K562 (cell line): ENCODE data around the gene APC. TPM values are rescaled to one million over a fixed set of nuclear protein-coding genes. Genes with fewer than 3 reads are reported as not detected.

Experiments used
- BRD9 ChIP-seq: fragments of 450-650 bp; IDR thresholded peaks from 2 replicates; pipeline ENCODE4 v1.6.1; 2018; ENCODE audit warnings: low read depth; ENCODE audit not compliant: partially characterized antibody
- CHD4 ChIP-seq: fragments of 200-600 bp; sonication (generic); IDR thresholded peaks from 3 replicates; pipeline ENCODE4 v1.6.1; 2012; ENCODE audit warnings: low read depth, mild to moderate bottlenecking, mixed read lengths, low read length, inconsistent platforms; ENCODE audit not compliant: insufficient read depth, insufficient replicate concordance, poor library complexity, severe bottlenecking
- ETV1 ChIP-seq: fragments of 450-650 bp; conservative IDR thresholded peaks from 2 replicates; pipeline ENCODE4 v1.6.1; 2016; ENCODE audit warnings: missing genetic modification characterization, control low read depth, low read depth, missing compliant biosample characterization
- HDAC1 ChIP-seq, 2 experiments: fragments of 450-650 bp; IDR thresholded peaks; 2 replicates each; pipeline ENCODE4 v1.6.1; 2016 to 2017; ENCODE audit warnings: inconsistent platforms in 1 of 2, mild to moderate bottlenecking in 1 of 2, moderate library complexity in 1 of 2
- HDAC3 ChIP-seq: fragments of 450-650 bp; IDR thresholded peaks from 2 replicates; pipeline ENCODE4 v1.6.1; 2018; ENCODE audit warnings: borderline replicate concordance, mild to moderate bottlenecking, moderate library complexity; ENCODE audit not compliant: partially characterized antibody
- HEY1 ChIP-seq: fragments of 250-450 bp; sonication (Bioruptor Pico); IDR thresholded peaks from 2 replicates; pipeline ENCODE4 v1.5.0; 2020; ENCODE audit warnings: mild to moderate bottlenecking, moderate library complexity, borderline replicate concordance
- JUND ChIP-seq, 2 experiments: IDR thresholded peaks; 2 replicates in 1 of 2; 3 replicates in 1 of 2; pipeline ENCODE4 v1.6.1; 2011; ENCODE audit warnings: borderline replicate concordance in 2 of 2, low read depth in 2 of 2, low read length in 2 of 2, improper control_type of control experiment in 1 of 2, missing biosample characterization in 1 of 2, missing genetic modification characterization in 1 of 2, missing genetic modification reagents in 1 of 2
- KDM2B ChIP-seq: fragments of 250-450 bp; sonication (Bioruptor Pico); IDR thresholded peaks from 2 replicates; pipeline ENCODE4 v1.8.0; 2021; ENCODE audit warnings: mild to moderate bottlenecking, moderate library complexity
- POU5F1 ChIP-seq: fragments of 150-350 bp; IDR thresholded peaks from 2 replicates; pipeline ENCODE4 v1.6.1; 2014; ENCODE audit warnings: borderline replicate concordance, low read length, low read depth, mild to moderate bottlenecking; ENCODE audit not compliant: partially characterized antibody
- PRMT5 ChIP-seq: sonication (generic); formaldehyde crosslinking; IDR thresholded peaks from 2 replicates; pipeline ENCODE4 v1.5.0; 2020; ENCODE audit warnings: missing genetic modification reagents
- RAD21 ChIP-seq, 2 experiments: fragments of 250-450 bp in 1 of 2; fragments of 450-650 bp in 1 of 2; sonication (Bioruptor Pico) in 1 of 2; formaldehyde crosslinking in 1 of 2; IDR thresholded peaks in 1 of 2; conservative IDR thresholded peaks in 1 of 2; 2 replicates each; pipeline versions ENCODE4 v1.4.0 to v1.8.0; 2020 to 2022; ENCODE audit warnings: mild to moderate bottlenecking in 2 of 2, moderate library complexity in 1 of 2
- SREBF2 ChIP-seq: sonication (generic); formaldehyde crosslinking; IDR thresholded peaks from 2 replicates; pipeline ENCODE4 v1.4.0; 2020; ENCODE audit warnings: mild to moderate bottlenecking, missing genetic modification reagents
- ZNF316 ChIP-seq: fragments of 450-650 bp; IDR thresholded peaks from 2 replicates; pipeline ENCODE4 v1.6.1; 2016
- polyA plus RNA-seq, 8 experiments: library from polyadenylated mRNA; depleted of rRNA in 4 of 8; stranded (reverse) in 5 of 8; unstranded in 3 of 8; fragments of >200 nt; fragmentation: Nextera tagmentation in 2 of 8; fragmentation: Illumina TruSeq in 1 of 8; extraction: Ambion mirVana in 2 of 8; extraction: Trizol in 1 of 8; gene quantifications; 2 replicates each; pipeline versions ENCODE4 v1.2.1 to v1.2.3, GENCODE V29; 2011 to 2014; ENCODE audit warnings: inconsistent platforms in 1 of 8, missing spikeins in 1 of 8
- total RNA-seq, 7 experiments: library from RNA; depleted of rRNA in 6 of 7; stranded (reverse); fragments of >200 nt in 6 of 7; fragmentation: Illumina TruSeq in 2 of 7; extraction: Trizol in 2 of 7; gene quantifications; 2 replicates each; pipeline versions ENCODE4 v1.2.1 to v1.2.3, GENCODE V29; 2011 to 2021; ENCODE audit warnings: low replicate concordance in 1 of 7
- TF ChIP-seq, protein P1 (sequence below): fragments of 250-450 bp; sonication (Bioruptor Pico); IDR thresholded peaks from 2 replicates; pipeline ENCODE4 v1.4.0; 2020; ENCODE audit warnings: mild to moderate bottlenecking, moderate library complexity
- TF ChIP-seq, protein P2 (sequence below): fragments of 250-450 bp; sonication (Bioruptor Pico); IDR thresholded peaks from 2 replicates; pipeline ENCODE4 v1.8.0; 2022; ENCODE audit warnings: moderate library complexity, mild to moderate bottlenecking, inconsistent platforms
- TF ChIP-seq, protein P3 (sequence below), 2 experiments: IDR thresholded peaks in 1 of 2; conservative IDR thresholded peaks in 1 of 2; 2 replicates each; pipeline ENCODE4 v1.6.1; 2016; ENCODE audit warnings: low read depth in 2 of 2, mild to moderate bottlenecking in 1 of 2, missing compliant biosample characterization in 1 of 2, missing genetic modification characterization in 1 of 2, moderate library complexity in 1 of 2
- TF ChIP-seq, protein P4 (sequence below): sonication (generic); formaldehyde crosslinking; IDR thresholded peaks from 2 replicates; pipeline ENCODE4 v1.8.0; 2022; ENCODE audit warnings: missing genetic modification reagents, mild to moderate bottlenecking, borderline replicate concordance

The APC gene
- total and polyA plus RNA-seq, 9 of the 15 experiments (the other 6 are each of a cell fraction or from before 2014, with no cell fraction given), result 5.7 to 29.5 (median 15.4) TPM

DNA sequence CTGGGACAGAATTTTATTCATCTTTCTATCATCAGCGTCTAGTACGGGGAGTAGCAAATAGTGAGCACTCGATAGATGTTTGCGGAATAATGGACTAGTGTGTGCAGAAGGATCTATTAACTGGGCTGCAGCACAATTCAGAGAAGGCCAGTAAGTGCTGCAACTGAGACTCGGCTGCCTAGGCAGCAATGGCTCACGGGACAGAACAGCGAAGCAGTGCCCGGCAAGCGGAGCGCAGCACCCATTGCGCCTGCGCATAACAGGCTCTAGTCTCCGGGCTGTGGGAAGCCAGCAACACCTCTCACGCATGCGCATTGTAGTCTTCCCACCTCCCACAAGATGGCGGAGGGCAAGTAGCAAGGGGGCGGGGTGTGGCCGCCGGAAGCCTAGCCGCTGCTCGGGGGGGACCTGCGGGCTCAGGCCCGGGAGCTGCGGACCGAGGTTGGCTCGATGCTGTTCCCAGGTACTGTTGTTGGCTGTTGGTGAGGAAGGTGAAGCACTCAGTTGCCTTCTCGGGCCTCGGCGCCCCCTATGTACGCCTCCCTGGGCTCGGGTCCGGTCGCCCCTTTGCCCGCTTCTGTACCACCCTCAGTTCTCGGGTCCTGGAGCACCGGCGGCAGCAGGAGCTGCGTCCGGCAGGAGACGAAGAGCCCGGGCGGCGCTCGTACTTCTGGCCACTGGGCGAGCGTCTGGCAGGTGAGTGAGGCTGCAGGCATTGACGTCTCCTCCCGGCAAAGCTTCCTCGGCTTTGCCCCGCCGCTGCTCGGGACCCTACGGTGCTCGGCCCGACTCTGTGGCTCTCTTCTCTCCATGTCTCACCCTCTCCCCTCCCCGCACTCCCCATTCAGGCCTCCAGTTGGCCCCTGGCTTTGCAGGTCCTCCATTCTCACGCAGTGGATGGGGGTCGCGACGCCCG is 30.2 kb upstream of the APC start (continued):
- no peak for TF ChIP-seq CHD4
- TF ChIP-seq, protein P1, sequence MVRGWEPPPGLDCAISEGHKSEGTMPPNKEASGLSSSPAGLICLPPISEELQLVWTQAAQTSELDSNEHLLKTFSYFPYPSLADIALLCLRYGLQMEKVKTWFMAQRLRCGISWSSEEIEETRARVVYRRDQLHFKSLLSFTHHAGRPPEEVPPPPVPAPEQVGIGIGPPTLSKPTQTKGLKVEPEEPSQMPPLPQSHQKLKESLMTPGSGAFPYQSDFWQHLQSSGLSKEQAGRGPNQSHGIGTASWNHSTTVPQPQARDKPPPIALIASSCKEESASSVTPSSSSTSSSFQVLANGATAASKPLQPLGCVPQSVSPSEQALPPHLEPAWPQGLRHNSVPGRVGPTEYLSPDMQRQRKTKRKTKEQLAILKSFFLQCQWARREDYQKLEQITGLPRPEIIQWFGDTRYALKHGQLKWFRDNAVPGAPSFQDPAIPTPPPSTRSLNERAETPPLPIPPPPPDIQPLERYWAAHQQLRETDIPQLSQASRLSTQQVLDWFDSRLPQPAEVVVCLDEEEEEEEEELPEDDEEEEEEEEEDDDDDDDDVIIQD (CRISPR knock-in tag), result no peak
- peak; percentile 8; the same call in 1 of the 2 replicates for TF ChIP-seq JUND (IDR thresholded peaks at IDR 0.05; ENCODE audit: borderline replicate concordance, low read depth, low read length)
- TF ChIP-seq JUND (tag; IDR thresholded peaks at IDR 0.05; ENCODE audit: borderline replicate concordance, low read depth, low read length), result peak; percentile 52; the same call in 1 of the 3 replicates
- TF ChIP-seq ZNF316, result no peak
- TF ChIP-seq HEY1 (CRISPR knock-in tag), result no peak
- TF ChIP-seq KDM2B (CRISPR knock-in tag), result no peak
- TF ChIP-seq RAD21 (CRISPR knock-in tag; conservative IDR thresholded peaks at IDR 0.05 in 1 of 2, IDR thresholded peaks at IDR 0.05 in 1 of 2), result no peak
- no peak for TF ChIP-seq HDAC3
- TF ChIP-seq BRD9, result no peak
- 0 out of 4 replicates have a peak, but pooled peaks of 1 of the 2 experiments have one; percentile 60 for TF ChIP-seq HDAC1 (IDR thresholded peaks at IDR 0.05)
- peak; percentile 82 for TF ChIP-seq ETV1 (tag)
- TF ChIP-seq PRMT5, result no peak
- TF ChIP-seq, protein P2, sequence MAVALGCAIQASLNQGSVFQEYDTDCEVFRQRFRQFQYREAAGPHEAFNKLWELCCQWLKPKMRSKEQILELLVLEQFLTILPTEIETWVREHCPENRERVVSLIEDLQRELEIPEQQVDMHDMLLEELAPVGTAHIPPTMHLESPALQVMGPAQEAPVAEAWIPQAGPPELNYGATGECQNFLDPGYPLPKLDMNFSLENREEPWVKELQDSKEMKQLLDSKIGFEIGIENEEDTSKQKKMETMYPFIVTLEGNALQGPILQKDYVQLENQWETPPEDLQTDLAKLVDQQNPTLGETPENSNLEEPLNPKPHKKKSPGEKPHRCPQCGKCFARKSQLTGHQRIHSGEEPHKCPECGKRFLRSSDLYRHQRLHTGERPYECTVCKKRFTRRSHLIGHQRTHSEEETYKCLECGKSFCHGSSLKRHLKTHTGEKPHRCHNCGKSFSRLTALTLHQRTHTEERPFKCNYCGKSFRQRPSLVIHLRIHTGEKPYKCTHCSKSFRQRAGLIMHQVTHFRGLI (CRISPR knock-in tag), result peak; percentile 62; the same call in 1 of the 2 replicates
- TF ChIP-seq, protein P3, sequence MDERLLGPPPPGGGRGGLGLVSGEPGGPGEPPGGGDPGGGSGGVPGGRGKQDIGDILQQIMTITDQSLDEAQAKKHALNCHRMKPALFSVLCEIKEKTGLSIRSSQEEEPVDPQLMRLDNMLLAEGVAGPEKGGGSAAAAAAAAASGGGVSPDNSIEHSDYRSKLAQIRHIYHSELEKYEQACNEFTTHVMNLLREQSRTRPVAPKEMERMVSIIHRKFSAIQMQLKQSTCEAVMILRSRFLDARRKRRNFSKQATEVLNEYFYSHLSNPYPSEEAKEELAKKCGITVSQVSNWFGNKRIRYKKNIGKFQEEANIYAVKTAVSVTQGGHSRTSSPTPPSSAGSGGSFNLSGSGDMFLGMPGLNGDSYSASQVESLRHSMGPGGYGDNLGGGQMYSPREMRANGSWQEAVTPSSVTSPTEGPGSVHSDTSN (CRISPR knock-in tag; IDR thresholded peaks at IDR 0.05; ENCODE audit: low read depth), result no peak
- TF ChIP-seq, protein P3 (tag; conservative IDR thresholded peaks at IDR 0.05; ENCODE audit: low read depth), result no peak
- TF ChIP-seq, protein P4, sequence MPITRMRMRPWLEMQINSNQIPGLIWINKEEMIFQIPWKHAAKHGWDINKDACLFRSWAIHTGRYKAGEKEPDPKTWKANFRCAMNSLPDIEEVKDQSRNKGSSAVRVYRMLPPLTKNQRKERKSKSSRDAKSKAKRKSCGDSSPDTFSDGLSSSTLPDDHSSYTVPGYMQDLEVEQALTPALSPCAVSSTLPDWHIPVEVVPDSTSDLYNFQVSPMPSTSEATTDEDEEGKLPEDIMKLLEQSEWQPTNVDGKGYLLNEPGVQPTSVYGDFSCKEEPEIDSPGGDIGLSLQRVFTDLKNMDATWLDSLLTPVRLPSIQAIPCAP (CRISPR knock-in tag), result no peak
- peak; percentile 45 for TF ChIP-seq POU5F1
- no peak for TF ChIP-seq SREBF2 (CRISPR knock-in tag)
